HepG2 (cell line): ENCODE results near the gene TXNL4B. TPM values are rescaled to one million over a fixed set of nuclear protein-coding genes. Genes with fewer than 3 reads are reported as not detected.
A peak's percentile ranks its signal among the peaks of the same experiment; 100 is the strongest.

Experiments used
- CTCF ChIP-seq: sonication (generic); formaldehyde crosslinking; IDR thresholded peaks from 2 replicates; pipeline ENCODE4 v1.5.0; 2020; ENCODE audit warnings: mild to moderate bottlenecking, missing genetic modification reagents, moderate library complexity
- E2F5 ChIP-seq: sonication (generic); formaldehyde crosslinking; conservative IDR thresholded peaks from 2 replicates; pipeline ENCODE4 v1.4.0; 2020; ENCODE audit warnings: missing genetic modification reagents
- FOSL1 ChIP-seq: sonication (generic); formaldehyde crosslinking; IDR thresholded peaks from 2 replicates; pipeline ENCODE4 v1.9.0; 2021; ENCODE audit warnings: missing genetic modification reagents, borderline replicate concordance
- GATAD2A ChIP-seq: IDR thresholded peaks from 2 replicates; pipeline ENCODE4 v1.6.1; 2016
- KLF16 ChIP-seq, 2 experiments: sonication (generic) in 1 of 2; formaldehyde crosslinking in 1 of 2; IDR thresholded peaks; 2 replicates each; pipeline versions ENCODE4 v1.6.1 to v1.8.0; 2016 to 2023; ENCODE audit warnings: missing genetic modification reagents in 2 of 2, missing compliant biosample characterization in 1 of 2
- NFKB2 ChIP-seq: sonication (generic); formaldehyde crosslinking; IDR thresholded peaks from 2 replicates; pipeline ENCODE4 v1.4.0; 2020; ENCODE audit warnings: missing genetic modification reagents, borderline replicate concordance
- POGZ ChIP-seq: sonication (generic); formaldehyde crosslinking; IDR thresholded peaks from 2 replicates; pipeline ENCODE4 v1.4.0; 2020; ENCODE audit warnings: mild to moderate bottlenecking, missing genetic modification reagents
- RELA ChIP-seq: sonication (generic); formaldehyde crosslinking; IDR thresholded peaks from 2 replicates; pipeline ENCODE4 v1.4.0; 2020; ENCODE audit warnings: missing genetic modification reagents
- TFDP2 ChIP-seq: sonication (generic); formaldehyde crosslinking; IDR thresholded peaks from 2 replicates; pipeline ENCODE4 v1.4.0; 2020; ENCODE audit warnings: missing genetic modification reagents
- THAP7 ChIP-seq: sonication (generic); formaldehyde crosslinking; IDR thresholded peaks from 2 replicates; pipeline ENCODE4 v1.8.1; 2023; ENCODE audit warnings: mild to moderate bottlenecking, missing genetic modification reagents
- THYN1 ChIP-seq: sonication (generic); formaldehyde crosslinking; IDR thresholded peaks from 2 replicates; pipeline ENCODE4 v1.8.1; 2023; ENCODE audit warnings: low read depth, mild to moderate bottlenecking, moderate library complexity, missing genetic modification reagents, borderline replicate concordance
- ZMYM4 ChIP-seq: sonication (generic); formaldehyde crosslinking; IDR thresholded peaks from 2 replicates; pipeline ENCODE4 v1.8.1; 2023; ENCODE audit warnings: mild to moderate bottlenecking, missing genetic modification reagents
- ZNF33B ChIP-seq: sonication (generic); formaldehyde crosslinking; IDR thresholded peaks from 2 replicates; pipeline ENCODE4 v1.5.1; 2020; ENCODE audit warnings: mild to moderate bottlenecking, missing genetic modification reagents
- ZNF556 ChIP-seq: sonication (generic); formaldehyde crosslinking; IDR thresholded peaks from 2 replicates; pipeline ENCODE4 v1.4.0; 2020; ENCODE audit warnings: mild to moderate bottlenecking, missing genetic modification reagents, borderline replicate concordance
- ZNF644 ChIP-seq: IDR thresholded peaks from 2 replicates; pipeline ENCODE4 v1.6.1; 2016; ENCODE audit warnings: low read depth
- ZNF709 ChIP-seq: sonication (generic); formaldehyde crosslinking; IDR thresholded peaks from 2 replicates; pipeline ENCODE4 v1.5.0; 2020; ENCODE audit warnings: mild to moderate bottlenecking, missing genetic modification reagents
- ZNF782 ChIP-seq: sonication (generic); formaldehyde crosslinking; IDR thresholded peaks from 2 replicates; pipeline ENCODE4 v1.4.0; 2020; ENCODE audit warnings: missing genetic modification reagents, mild to moderate bottlenecking, borderline replicate concordance
- ZSCAN29 ChIP-seq: sonication (generic); formaldehyde crosslinking; conservative IDR thresholded peaks from 2 replicates; pipeline ENCODE4 v1.4.0; 2020; ENCODE audit warnings: mild to moderate bottlenecking, missing genetic modification reagents
- polyA plus RNA-seq, 8 experiments: library from polyadenylated mRNA; depleted of rRNA in 3 of 8; stranded (reverse) in 7 of 8; unstranded in 1 of 8; fragments of >200 nt; fragmentation: Illumina TruSeq in 4 of 8; extraction: Trizol in 4 of 8; gene quantifications; 2 replicates each; pipeline versions ENCODE4 v1.2.1 to v1.2.3, GENCODE V29; 2011 to 2016; ENCODE audit warnings: low read depth in 4 of 8, missing spikeins in 1 of 8, mixed read lengths in 1 of 8; ENCODE audit not compliant: insufficient read depth in 1 of 8
- total RNA-seq, 5 experiments: library from RNA; depleted of rRNA; stranded (reverse); fragments of >200 nt; fragmentation: Illumina TruSeq; extraction: Trizol; gene quantifications; 2 replicates each; pipeline ENCODE4 v1.2.3, GENCODE V29; 2016; ENCODE audit warnings: low read depth in 1 of 5
- TF ChIP-seq, protein P1 (sequence below): IDR thresholded peaks from 2 replicates; pipeline ENCODE4 v1.6.1; 2016; ENCODE audit warnings: low read depth

TXNL4B gene
- total and polyA plus RNA-seq, 2 of the 13 experiments (the other 11 are each of a cell fraction or from before 2014, with no cell fraction given): 17.4 to 18.3 TPM

DNA sequence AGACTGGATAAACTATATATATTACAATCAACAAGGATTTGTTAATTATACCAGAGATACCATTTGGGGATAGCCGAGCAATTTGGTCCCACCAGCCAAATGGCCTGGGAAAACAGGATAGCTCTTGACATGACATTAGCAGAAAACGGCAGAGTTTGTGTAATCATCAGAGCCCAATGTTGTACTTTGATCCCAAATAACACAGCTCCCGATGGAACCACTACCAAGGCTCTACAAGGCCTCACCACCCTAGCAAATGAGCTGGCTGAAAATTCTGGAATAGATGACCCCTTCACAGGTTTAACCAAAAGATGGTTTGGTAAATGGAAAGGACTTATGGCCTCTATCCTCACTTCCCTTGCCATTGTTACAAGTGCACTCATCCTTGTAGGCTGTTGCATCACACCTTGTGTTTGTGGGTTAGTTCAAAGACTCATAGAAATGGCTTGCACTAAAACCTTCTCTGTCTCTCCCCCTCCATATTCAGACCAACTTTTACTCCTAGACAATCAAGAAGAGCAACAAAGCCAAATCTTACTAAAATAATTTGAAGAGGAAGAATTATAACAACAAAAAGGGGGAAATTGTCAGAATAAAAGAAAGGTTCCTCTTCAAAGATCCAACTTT lies 9.5 kb downstream of the TXNL4B start (continued):
- TF ChIP-seq THAP7 (CRISPR knock-in tag) (no peak), TFDP2 (CRISPR knock-in tag) (no peak), ZMYM4 (CRISPR knock-in tag) (peak; percentile 79), THYN1 (no peak), FOSL1 (CRISPR knock-in tag) (no peak), ZNF556 (no peak), KLF16 (CRISPR knock-in tag; IDR thresholded peaks at IDR 0.05) (no peak), ZNF709 (CRISPR knock-in tag) (no peak), E2F5 (CRISPR knock-in tag) (no peak), ZSCAN29 (CRISPR knock-in tag) (0 out of 2 replicates have a peak, but pooled peaks have one; percentile 41), POGZ (peak; percentile 82), GATAD2A (CRISPR knock-in tag) (peak; percentile 65), NFKB2 (CRISPR knock-in tag) (no peak), CTCF (no peak), ZNF33B (no peak), RELA (CRISPR knock-in tag) (no peak), ZNF644 (CRISPR knock-in tag) (peak; percentile 100), ZNF782 (CRISPR knock-in tag) (0 out of 2 replicates have a peak, but pooled peaks have one; percentile 34)
- TF ChIP-seq, protein P1, sequence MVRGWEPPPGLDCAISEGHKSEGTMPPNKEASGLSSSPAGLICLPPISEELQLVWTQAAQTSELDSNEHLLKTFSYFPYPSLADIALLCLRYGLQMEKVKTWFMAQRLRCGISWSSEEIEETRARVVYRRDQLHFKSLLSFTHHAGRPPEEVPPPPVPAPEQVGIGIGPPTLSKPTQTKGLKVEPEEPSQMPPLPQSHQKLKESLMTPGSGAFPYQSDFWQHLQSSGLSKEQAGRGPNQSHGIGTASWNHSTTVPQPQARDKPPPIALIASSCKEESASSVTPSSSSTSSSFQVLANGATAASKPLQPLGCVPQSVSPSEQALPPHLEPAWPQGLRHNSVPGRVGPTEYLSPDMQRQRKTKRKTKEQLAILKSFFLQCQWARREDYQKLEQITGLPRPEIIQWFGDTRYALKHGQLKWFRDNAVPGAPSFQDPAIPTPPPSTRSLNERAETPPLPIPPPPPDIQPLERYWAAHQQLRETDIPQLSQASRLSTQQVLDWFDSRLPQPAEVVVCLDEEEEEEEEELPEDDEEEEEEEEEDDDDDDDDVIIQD (CRISPR knock-in tag): peak; percentile 79; the same call in 1 of the 2 replicates
